ENCODE measurements around the gene ITIH5. TPM values are rescaled to one million over a fixed set of nuclear protein-coding genes. Genes with fewer than 3 reads are reported as not detected.

The ITIH5 gene
- total RNA-seq, 1 donor from 2014 or later, result not detected

DNA sequence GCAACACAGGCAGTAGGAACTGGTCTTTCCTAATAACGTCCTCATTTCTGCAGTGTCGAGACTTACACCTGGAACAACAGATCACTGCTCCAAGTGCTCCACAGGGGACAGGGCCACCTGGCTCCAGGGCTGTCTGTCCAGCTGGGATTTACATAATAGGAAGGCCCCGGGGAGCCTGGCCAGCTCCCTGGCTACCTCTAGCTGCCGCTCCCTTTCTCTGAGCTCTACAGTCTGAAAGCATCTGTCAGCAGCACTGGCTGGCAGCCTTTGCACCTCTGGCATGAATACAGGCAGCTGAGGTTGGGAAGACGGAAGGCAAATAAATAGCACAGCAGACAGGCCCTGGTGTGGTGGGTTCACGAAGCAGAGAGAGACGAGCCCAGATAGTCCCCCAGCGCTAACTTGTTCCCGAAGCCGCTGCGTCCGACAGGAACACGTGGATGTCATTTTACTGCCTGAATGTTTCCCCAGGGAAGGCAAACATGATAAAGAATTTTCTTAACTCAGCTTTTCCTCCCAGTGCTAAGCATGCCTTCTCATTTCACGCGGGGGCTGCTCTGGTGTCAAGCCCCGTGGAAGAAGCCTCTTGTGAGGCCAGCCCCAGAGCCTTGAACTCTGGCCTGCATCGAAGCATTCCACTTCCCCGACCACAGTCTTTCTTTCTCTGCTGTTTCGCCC, 105.4 kb downstream of the ITIH5 start:
- Mint-ChIP-seq H3K4me3 (ENCODE audit: low read depth) (no peak overlapping the region), H3K27me3 (ENCODE audit: low read depth) (peaks cover 3% of the 10 kb centered on the region), H3K4me1 (ENCODE audit: low read depth) (no peaks in the 10 kb centered on the region), H3K36me3 (ENCODE audit: low read depth) (no peaks in the 10 kb centered on the region), H3K27ac (no peak overlapping the region), H3K9me3 (no peaks in the 10 kb centered on the region)
- intact Hi-C loops (cut with micrococcal nuclease), result no loop called here
- DNase-seq (ENCODE audit: low spot score), result no peak

DNA sequence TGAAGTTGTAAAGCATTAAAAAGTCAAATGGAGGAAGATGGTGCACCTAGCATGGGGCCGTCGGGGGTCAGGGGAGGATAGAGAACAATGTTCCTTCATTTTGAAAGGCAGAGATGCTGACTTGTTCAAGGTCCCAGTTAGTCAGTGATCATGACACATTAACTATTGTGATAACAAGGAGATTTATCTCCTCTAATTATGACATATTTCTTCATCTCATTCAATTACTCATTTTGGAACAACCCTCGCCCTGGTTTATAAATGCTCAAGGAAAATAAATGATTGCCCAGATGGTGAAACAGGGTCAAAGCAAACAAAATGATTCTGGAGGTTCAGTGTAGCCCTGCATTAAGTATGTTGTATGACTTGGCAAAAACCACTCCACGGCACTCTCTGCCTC, 106.2 kb downstream of the ITIH5 start:
- no peak for DNase-seq (ENCODE audit: low spot score)
- intact Hi-C loops (cut with micrococcal nuclease), result no loop called here
- no peaks in the 10 kb centered on the region for H3K36me3 Mint-ChIP-seq (ENCODE audit: low read depth)
- no peaks in the 10 kb centered on the region for H3K9me3 Mint-ChIP-seq
- no peaks in the 10 kb centered on the region for H3K4me1 Mint-ChIP-seq (ENCODE audit: low read depth)
- no peak overlapping the region for H3K4me3 Mint-ChIP-seq (ENCODE audit: low read depth)
- H3K27ac Mint-ChIP-seq, result no peak overlapping the region
- peaks cover 3% of the 10 kb centered on the region for H3K27me3 Mint-ChIP-seq (ENCODE audit: low read depth)

DNA sequence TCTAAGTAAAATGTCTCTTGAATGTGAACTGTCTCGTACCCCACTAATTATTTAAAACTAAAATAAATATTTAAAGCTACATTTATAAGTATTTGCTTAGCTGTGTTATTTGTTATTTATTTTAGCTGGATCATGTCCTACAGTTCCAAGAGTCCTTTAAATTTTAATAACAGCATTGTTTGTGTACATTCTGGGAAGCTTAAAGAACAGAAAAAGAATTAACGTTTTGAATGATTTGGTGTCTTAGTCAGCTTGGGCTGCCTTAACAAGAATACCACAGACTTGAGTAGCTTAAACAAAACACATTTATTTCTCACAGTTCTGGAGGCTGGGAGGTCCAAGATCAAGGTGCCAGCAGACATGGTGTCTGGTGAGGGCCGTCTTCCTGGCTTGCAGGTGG, 107.4 kb downstream of the ITIH5 start:
- Mint-ChIP-seq H3K27me3 (ENCODE audit: low read depth) (peaks cover 5% of the 10 kb centered on the region), H3K36me3 (ENCODE audit: low read depth) (no peaks in the 10 kb centered on the region), H3K4me1 (ENCODE audit: low read depth) (no peaks in the 10 kb centered on the region), H3K4me3 (ENCODE audit: low read depth) (no peak overlapping the region), H3K9me3 (no peaks in the 10 kb centered on the region), H3K27ac (no peak overlapping the region)
- no peak for DNase-seq (ENCODE audit: low spot score)
- intact Hi-C loops (cut with micrococcal nuclease), result no loop called here

DNA sequence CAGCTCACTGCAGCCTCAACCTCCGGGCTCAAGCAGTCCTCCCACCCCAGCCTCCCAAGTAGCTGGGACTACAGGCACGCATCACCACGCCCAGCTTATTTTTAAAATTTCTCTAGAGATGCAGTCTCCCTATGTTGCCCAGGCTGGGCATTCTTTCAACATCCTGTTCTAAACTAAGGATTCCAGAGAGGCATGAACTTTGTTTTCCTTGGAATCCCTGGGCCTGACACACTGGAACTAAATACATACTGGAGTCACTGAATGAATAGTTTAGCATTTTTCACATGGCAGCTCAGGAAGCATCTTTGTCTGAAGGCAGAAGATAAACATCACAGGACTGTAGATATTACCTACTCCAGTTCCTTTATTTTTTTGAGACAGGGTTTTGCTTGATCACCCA, 108.7 kb downstream of the ITIH5 start:
- H3K4me1 Mint-ChIP-seq (ENCODE audit: low read depth), result no peaks in the 10 kb centered on the region
- no peaks in the 10 kb centered on the region for H3K9me3 Mint-ChIP-seq
- no peak overlapping the region for H3K4me3 Mint-ChIP-seq (ENCODE audit: low read depth)
- intact Hi-C loops (cut with micrococcal nuclease), result no loop called here
- no peak for DNase-seq (ENCODE audit: low spot score)
- H3K27me3 Mint-ChIP-seq (ENCODE audit: low read depth), result peaks cover 5% of the 10 kb centered on the region
- H3K27ac Mint-ChIP-seq, result no peak overlapping the region
- H3K36me3 Mint-ChIP-seq (ENCODE audit: low read depth), result no peaks in the 10 kb centered on the region

DNA sequence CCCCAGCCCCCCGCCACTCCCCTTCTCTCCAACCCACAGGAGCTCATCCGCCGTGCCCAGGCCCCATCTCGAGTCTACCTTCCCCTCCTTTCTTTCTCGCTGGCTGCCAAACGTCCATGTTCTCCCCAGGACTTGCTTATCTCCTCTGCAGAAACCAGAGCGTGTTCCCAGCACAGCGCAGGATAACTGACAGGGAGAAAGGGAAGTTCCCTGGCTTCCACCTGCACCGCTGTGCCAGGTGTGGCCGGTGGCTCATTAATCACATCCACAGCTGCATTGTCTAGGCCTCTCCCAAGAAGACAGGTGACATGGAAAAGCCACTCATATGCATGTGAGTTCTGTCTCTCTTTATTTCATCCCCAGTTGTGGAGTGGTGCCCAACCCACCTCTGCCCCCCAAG, 113.2 kb downstream of the ITIH5 start:
- H3K4me3 Mint-ChIP-seq (ENCODE audit: low read depth), result no peak overlapping the region
- H3K27me3 Mint-ChIP-seq (ENCODE audit: low read depth), result peaks cover 10% of the 10 kb centered on the region
- no peaks in the 10 kb centered on the region for H3K36me3 Mint-ChIP-seq (ENCODE audit: low read depth)
- DNase-seq (ENCODE audit: low spot score), result no peak
- no peaks in the 10 kb centered on the region for H3K9me3 Mint-ChIP-seq
- intact Hi-C loops (cut with micrococcal nuclease), result no loop called here
- H3K4me1 Mint-ChIP-seq (ENCODE audit: low read depth), result no peaks in the 10 kb centered on the region
- H3K27ac Mint-ChIP-seq, result no peak overlapping the region

DNA sequence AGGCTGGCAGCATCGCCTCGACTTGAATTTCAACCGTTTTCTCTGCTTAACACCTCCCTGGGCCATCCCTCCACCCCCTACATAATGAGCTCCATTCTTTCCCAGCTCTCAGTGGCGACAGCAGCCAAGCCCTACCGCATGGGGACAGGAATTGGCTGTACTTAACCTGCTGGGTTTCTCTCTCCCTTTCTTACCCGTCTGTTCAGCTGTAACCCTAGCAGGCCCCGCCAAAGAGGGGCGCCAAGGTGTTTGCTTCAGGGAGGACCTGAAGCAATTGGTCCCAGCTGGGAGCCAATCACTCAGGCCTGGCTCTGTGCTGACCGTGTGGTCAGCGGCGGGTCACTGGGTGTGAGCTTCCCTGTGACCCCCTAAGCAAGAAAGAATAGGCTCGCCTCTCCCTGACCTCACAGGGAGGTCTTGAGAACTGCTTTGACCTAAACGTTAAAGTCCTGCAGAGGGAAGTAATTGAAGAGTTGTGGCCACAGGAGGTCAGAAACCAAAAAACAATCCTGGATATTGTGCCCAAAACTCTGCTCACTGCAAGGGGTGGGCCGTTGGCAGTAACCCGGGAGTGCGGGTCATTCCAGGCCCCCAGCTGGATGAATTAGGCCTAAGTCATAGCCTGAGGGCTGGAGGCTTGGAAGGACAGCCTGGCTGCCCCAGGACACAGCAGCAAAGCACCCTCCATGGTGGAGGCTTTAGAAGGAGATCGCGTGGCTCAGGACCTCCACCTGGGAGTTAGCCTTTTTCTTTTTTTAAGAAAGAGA, 114.6 kb downstream of the ITIH5 start:
- Mint-ChIP-seq H3K27me3 (ENCODE audit: low read depth) (peaks cover 9% of the 10 kb centered on the region), H3K36me3 (ENCODE audit: low read depth) (no peaks in the 10 kb centered on the region), H3K4me3 (ENCODE audit: low read depth) (no peak overlapping the region), H3K9me3 (no peaks in the 10 kb centered on the region), H3K4me1 (ENCODE audit: low read depth) (no peaks in the 10 kb centered on the region), H3K27ac (no peak overlapping the region)
- intact Hi-C loops (cut with micrococcal nuclease), result no loop called here
- DNase-seq (ENCODE audit: low spot score), result no peak

DNA sequence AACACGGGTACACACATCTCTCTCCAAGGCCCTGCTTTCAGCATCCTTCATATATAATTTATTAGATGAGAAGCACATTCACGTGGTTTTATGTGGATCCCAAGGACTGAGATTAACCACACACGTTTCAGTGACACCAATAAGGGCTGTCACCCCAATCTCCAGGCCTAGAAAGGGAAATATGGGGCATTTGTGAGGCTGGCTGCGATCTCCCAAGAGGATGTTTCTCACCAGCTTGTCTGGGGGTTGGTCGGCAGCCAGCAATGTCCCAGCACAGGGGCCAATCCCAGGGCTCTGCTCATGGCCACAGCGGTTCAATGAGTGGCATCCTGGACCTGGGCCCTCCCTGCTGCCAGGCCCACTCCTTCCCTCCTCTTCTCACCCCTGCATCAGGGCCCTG, 115.5 kb downstream of the ITIH5 start:
- DNase-seq (ENCODE audit: low spot score), result no peak
- Mint-ChIP-seq H3K36me3 (ENCODE audit: low read depth) (no peaks in the 10 kb centered on the region), H3K4me1 (ENCODE audit: low read depth) (no peaks in the 10 kb centered on the region), H3K27me3 (ENCODE audit: low read depth) (peaks cover 12% of the 10 kb centered on the region), H3K4me3 (ENCODE audit: low read depth) (no peak overlapping the region), H3K9me3 (no peaks in the 10 kb centered on the region), H3K27ac (no peak overlapping the region)
- intact Hi-C loops (cut with micrococcal nuclease), result no loop called here

DNA sequence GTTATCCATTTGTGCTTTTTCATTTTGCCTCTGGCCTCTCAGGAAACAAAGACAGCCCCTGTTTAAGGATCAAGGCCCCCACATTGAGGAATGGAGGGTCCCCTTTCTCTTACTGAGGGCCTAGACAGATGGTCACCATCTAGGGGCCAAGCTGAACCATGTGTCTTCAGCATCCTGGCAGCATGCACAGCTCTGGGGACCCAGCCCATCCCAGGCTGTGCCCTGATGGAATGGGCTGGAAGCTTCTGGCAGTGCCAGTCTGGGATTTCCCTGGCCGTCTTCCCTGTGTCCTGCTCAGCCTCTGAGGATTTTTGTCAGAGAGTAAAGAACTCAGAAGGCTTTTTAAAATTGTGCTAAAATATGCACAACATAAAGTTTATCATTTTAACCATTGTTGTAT, 116.8 kb downstream of the ITIH5 start:
- no peak for DNase-seq (ENCODE audit: low spot score)

DNA sequence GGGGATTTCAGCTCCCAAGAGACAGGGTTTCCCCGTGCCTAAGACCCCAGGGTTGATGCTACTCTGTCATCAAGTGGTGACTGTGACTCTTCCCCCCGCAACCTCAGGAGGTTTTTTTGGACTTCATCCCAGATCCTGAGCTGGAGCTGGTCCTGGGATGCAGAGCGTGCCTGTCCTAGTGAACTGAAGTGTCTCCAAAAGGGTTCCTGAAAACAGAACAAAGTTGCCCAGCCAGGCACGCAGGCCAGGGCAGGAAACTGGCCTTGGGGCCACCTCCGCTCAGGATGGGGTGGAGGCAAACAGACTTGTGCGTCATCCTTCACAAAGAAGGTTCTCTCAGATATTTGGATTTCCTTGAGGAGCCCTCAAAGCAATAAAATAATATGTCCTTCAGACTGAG, 118.9 kb downstream of the ITIH5 start:
- intact Hi-C loops (cut with micrococcal nuclease), result no loop called here
- no peak overlapping the region for H3K4me3 Mint-ChIP-seq (ENCODE audit: low read depth)
- no peak for DNase-seq (ENCODE audit: low spot score)
- no peaks in the 10 kb centered on the region for H3K4me1 Mint-ChIP-seq (ENCODE audit: low read depth)
- H3K9me3 Mint-ChIP-seq, result no peaks in the 10 kb centered on the region
- H3K36me3 Mint-ChIP-seq (ENCODE audit: low read depth), result no peaks in the 10 kb centered on the region
- peaks cover 10% of the 10 kb centered on the region for H3K27me3 Mint-ChIP-seq (ENCODE audit: low read depth)
- no peak overlapping the region for H3K27ac Mint-ChIP-seq

More for the DNA sequence above, 116.8 kb downstream of the ITIH5 start:
- Mint-ChIP-seq H3K9me3 (no peaks in the 10 kb centered on the region), H3K36me3 (ENCODE audit: low read depth) (no peaks in the 10 kb centered on the region), H3K27me3 (ENCODE audit: low read depth) (peaks cover 10% of the 10 kb centered on the region), H3K4me1 (ENCODE audit: low read depth) (no peaks in the 10 kb centered on the region), H3K4me3 (ENCODE audit: low read depth) (no peak overlapping the region), H3K27ac (no peak overlapping the region)
- intact Hi-C loops (cut with micrococcal nuclease), result no loop called here

DNA sequence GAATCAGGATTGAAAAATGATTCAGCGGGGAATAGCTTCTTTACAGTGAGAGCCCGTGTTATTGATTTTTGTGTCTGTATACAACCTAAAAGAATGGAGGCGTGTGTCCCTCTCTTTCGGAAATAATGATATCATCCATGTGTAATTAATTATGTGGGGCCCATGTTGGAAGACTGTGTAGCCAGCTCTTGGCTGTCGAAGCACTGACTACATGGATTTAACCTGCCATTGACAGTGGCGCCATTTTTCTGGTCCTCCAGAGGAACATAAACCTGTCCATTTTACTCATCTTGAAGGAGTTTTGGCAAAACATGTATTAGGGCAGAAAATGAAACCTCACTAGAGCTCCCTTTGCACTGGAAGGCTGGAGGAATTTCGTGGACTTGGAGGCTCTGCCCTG, 119.6 kb downstream of the ITIH5 start:
- Mint-ChIP-seq H3K27ac (no peak overlapping the region), H3K4me1 (ENCODE audit: low read depth) (peaks cover under 1% of the 10 kb centered on the region), H3K36me3 (ENCODE audit: low read depth) (no peaks in the 10 kb centered on the region), H3K4me3 (ENCODE audit: low read depth) (no peak overlapping the region), H3K9me3 (no peaks in the 10 kb centered on the region), H3K27me3 (ENCODE audit: low read depth) (peaks cover 10% of the 10 kb centered on the region)
- DNase-seq (ENCODE audit: low spot score), result no peak
- intact Hi-C loops (cut with micrococcal nuclease), result no loop called here

DNA sequence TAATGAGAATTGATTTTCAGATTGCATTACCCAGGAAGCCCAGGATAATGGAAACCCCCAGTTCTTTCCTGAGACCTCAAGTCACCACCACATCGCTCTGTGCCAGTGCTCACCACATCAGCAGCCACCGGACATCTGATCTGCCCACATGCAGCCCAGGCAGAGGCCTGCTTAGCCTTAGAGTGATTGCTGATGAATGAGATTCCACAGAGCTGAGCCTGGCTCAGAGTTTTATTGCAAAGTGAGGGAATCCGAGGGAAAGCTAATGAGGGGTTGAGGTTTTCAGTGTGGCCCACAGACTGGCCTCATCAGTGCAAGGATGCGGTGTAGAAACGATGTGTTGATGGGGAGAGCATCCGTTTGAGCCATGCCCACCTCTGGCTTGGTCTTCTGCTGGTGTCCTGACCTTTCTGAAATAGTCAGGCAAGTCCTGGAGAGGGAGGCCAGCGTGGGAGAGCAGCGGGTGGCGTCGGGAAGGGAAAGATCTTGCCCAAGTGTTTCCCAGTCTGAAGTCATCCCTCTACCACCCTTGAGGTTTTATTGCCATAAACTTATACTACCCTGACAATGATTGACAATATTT, 120.3 kb downstream of the ITIH5 start:
- Mint-ChIP-seq H3K4me3 (ENCODE audit: low read depth) (no peak overlapping the region), H3K9me3 (no peaks in the 10 kb centered on the region)

DNA sequence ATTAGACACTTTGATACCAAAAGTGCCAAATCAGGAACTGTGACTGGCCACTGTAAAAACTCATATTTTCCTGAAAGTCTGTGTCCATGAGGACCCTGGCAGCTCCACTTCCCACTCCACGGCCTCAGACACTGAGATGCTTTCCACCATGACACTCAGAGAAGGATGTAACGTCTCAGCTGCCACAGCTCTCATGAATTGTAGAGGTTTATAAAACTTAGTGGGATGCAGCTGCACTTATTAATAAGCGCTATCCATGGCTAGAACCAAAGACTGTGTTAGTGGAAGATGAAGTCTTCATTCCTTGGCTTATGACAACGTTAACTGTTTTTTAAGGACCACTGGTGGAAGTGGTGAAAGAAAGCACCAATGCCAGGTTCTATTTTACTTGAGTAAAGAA, 121.0 kb downstream of the ITIH5 start:
- H3K27me3 Mint-ChIP-seq (ENCODE audit: low read depth), result peaks cover 7% of the 10 kb centered on the region
- intact Hi-C loops (cut with micrococcal nuclease), result no loop called here
- no peaks in the 10 kb centered on the region for H3K9me3 Mint-ChIP-seq

More for the DNA sequence above, 120.3 kb downstream of the ITIH5 start:
- DNase-seq (ENCODE audit: low spot score), result no peak
- no peaks in the 10 kb centered on the region for H3K36me3 Mint-ChIP-seq (ENCODE audit: low read depth)
- peaks cover 1% of the 10 kb centered on the region for H3K4me1 Mint-ChIP-seq (ENCODE audit: low read depth)
- peaks cover 10% of the 10 kb centered on the region for H3K27me3 Mint-ChIP-seq (ENCODE audit: low read depth)
- intact Hi-C loops (cut with micrococcal nuclease), result no loop called here
- H3K27ac Mint-ChIP-seq, result no peak overlapping the region

DNA sequence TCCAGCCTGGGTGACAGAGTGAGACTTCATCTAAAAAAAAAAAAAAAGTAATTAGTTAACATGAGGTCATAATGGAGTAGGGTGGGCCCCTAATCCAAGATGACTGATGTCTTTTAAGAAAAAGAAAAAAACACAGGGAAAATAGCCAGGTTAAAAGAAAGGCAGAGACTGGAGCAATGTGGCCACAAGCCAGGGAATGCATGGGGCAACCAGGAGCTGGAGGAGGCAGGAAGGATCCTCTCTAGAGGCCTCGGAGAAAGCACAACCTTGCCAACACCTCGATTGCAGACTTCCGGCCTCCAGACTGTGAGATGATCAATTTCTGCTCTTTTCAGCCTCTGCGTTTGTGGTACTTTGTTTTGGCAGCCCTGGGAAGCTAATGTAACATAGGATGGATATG, 121.5 kb downstream of the ITIH5 start:
- Mint-ChIP-seq H3K9me3 (no peaks in the 10 kb centered on the region), H3K27me3 (ENCODE audit: low read depth) (peaks cover 6% of the 10 kb centered on the region), H3K4me3 (ENCODE audit: low read depth) (no peak overlapping the region), H3K27ac (no peak overlapping the region), H3K36me3 (ENCODE audit: low read depth) (no peaks in the 10 kb centered on the region), H3K4me1 (ENCODE audit: low read depth) (peaks cover 1% of the 10 kb centered on the region)
- intact Hi-C loops (cut with micrococcal nuclease), result no loop called here
- no peak for DNase-seq (ENCODE audit: low spot score)

More for the DNA sequence above, 121.0 kb downstream of the ITIH5 start:
- H3K27ac Mint-ChIP-seq, result no peak overlapping the region
- no peaks in the 10 kb centered on the region for H3K36me3 Mint-ChIP-seq (ENCODE audit: low read depth)
- no peak overlapping the region for H3K4me3 Mint-ChIP-seq (ENCODE audit: low read depth)
- no peak for DNase-seq (ENCODE audit: low spot score)
- peaks cover 1% of the 10 kb centered on the region for H3K4me1 Mint-ChIP-seq (ENCODE audit: low read depth)
